WI38 (cell line): ENCODE measurements around the gene NOS1AP.

ENCODE experiments used
- H3K4me3 ChIP-seq: 2 replicates; pipeline ENCODE4 v1.5.1; 2011; ENCODE audit warnings: low read depth, mild to moderate bottlenecking, control low read depth, low read length
- TF ChIP-seq, protein P1 (sequence below): IDR thresholded peaks from 2 replicates; pipeline ENCODE4 v1.5.1; 2012; ENCODE audit warnings: low read depth, mild to moderate bottlenecking, control low read depth, low read length

NOS1AP gene

GRCh38 chr1:162068301-162068700 is 1.2 kb upstream of the NOS1AP start:
- TF ChIP-seq, protein P1, sequence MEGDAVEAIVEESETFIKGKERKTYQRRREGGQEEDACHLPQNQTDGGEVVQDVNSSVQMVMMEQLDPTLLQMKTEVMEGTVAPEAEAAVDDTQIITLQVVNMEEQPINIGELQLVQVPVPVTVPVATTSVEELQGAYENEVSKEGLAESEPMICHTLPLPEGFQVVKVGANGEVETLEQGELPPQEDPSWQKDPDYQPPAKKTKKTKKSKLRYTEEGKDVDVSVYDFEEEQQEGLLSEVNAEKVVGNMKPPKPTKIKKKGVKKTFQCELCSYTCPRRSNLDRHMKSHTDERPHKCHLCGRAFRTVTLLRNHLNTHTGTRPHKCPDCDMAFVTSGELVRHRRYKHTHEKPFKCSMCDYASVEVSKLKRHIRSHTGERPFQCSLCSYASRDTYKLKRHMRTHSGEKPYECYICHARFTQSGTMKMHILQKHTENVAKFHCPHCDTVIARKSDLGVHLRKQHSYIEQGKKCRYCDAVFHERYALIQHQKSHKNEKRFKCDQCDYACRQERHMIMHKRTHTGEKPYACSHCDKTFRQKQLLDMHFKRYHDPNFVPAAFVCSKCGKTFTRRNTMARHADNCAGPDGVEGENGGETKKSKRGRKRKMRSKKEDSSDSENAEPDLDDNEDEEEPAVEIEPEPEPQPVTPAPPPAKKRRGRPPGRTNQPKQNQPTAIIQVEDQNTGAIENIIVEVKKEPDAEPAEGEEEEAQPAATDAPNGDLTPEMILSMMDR, result no peak

GRCh38 chr1:162070094-162070748 is 730 bp downstream of the NOS1AP start:
- peak overlapping the region; percentile 60 for H3K4me3 ChIP-seq
- TF ChIP-seq, protein P1, result no peak

More at GRCh38 chr1:162068301-162068700, 1.2 kb upstream of the NOS1AP start:
- no peak overlapping the region for H3K4me3 ChIP-seq

DNA sequence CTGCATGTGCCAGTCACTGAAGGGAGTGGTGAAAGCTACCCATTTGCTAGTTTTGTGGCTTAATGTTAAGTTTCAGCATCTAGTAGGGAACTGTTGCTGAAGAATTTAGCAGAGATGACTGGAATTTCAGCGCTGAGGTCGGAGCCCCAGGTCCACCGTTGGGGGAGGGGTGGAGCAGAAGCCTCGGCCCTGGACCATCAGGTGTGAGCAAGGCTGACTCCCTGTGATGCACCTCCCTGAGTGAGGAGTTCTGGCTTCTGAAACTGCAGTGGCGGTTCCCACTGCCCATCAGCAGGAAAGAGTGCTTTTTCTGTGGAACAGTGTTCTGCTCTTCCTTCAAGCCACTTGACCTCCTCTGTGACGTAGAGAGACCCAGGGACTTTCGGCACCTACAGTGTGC is 1.3 kb downstream of the NOS1AP start:
- TF ChIP-seq, protein P1, result no peak
- no peak overlapping the region for H3K4me3 ChIP-seq

DNA sequence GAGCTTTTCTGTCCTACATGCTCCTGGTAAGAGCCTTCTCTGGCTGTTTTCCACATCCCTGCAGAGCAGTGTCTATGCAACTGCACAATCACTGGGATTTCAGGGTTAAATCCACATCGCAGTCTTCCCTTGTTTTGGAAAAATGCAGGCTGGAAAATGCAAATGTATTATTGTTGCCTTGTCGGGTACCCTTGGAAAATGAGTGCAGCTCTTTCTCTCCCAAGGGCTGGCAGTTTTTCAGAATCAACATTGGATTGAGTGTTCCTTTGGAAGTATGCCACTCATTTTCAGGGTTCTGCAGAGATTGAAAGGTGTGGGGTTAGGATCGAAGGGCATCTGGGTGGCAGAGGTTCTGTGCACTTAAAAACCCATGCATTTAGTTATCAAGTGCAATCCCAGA is 3.2 kb downstream of the NOS1AP start:
- H3K4me3 ChIP-seq, result no peak overlapping the region

DNA sequence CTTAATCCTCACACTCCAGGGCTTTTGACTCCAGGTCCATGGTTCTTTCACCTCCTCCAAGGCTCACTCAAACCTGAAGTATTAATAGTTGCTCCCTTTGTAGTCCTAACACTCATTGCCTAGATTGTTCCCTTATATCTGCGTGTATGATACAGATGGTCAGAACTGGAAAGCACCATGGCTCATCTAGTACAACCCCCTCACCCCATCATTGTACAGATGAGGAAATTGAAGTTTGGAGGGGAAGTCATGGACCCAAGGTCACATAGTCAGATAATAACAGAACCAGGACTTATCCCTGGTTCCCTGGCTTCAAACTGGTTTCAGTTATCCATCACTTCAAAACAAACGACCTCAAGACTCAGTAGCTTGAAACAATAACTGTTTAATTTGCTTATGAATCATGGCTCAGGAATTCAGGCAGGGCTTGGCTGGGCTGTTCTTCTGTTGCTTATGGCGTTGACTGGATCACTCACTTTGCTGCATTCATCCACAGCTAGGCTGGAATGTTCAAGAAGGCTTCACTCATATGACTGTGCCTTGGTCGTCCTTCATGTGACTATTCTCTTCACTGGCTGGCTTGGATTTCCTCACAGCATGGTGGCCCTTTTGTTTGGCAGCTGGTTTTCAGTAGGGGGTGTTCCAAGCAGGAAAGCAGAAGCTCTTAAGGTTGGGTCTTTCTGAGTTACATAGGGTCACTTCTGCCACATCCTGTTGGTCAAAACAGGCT is 5.0 kb downstream of the NOS1AP start:
- TF ChIP-seq, protein P1, result no peak
- H3K4me3 ChIP-seq, result no peak overlapping the region

More for the DNA sequence above, 3.2 kb downstream of the NOS1AP start:
- TF ChIP-seq, protein P1, result no peak

DNA sequence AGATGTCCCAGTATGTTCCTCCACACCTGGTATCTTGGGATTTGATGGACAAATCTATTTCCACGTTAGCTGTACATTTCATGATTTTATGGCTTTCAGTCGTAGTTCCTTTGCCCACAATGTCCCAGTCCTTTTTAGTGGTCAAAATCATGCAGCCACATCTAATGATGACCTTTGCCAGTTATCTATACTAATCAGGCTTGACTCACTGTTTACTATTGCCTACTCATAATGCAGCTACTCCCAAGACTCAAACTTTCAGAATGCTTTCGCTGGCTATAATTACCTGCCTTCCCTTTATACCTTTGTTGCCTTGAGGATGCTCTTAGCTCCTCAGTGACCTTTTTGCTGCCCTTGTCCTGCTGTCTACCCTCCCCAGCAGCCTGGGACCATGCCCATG is 6.4 kb downstream of the NOS1AP start:
- H3K4me3 ChIP-seq, result no peak overlapping the region
- TF ChIP-seq, protein P1, result no peak

DNA sequence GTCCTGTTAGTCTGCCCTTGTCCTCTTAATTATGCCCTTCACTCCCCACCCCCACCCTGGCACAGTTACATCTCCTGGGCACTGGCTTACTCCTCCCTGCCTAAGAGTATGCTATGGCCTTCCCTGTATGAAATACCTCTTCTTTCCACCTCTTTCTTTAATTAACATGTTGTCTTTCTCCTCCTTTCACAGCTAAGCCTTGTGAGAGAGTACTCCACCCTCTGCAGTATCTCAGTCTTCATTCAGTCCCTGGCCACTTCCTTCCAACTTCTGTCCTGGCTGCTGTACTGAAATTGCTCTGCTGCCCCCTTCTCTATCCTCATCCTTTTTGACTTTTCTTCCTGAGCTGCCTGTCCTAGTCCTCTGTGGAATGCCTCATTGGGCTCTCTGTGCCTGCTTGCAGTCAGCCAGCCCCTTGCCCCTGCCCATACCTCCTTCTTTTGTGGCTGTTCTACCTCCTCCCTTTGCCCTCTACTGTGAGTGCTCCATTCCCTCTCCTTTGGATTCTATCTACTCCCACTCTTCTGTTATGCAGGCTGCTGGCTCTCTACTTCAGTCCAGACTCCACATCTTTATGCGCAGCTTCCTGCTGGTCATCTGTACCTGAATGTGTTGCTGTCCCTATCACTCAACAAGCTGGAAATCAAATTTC is 8.3 kb downstream of the NOS1AP start:
- no peak overlapping the region for H3K4me3 ChIP-seq
- TF ChIP-seq, protein P1, result no peak
